WTC11 (cell line): ENCODE data around the gene FOXJ1. TPM values are rescaled to one million over a fixed set of nuclear protein-coding genes. Genes with fewer than 3 reads are reported as not detected.
A peak's percentile ranks its signal among the peaks of the same experiment; 100 is the strongest.

Source experiments
- ATF1 ChIP-seq: sonication (generic); formaldehyde crosslinking; IDR thresholded peaks from 2 replicates; pipeline ENCODE4 v1.8.1; 2023; ENCODE audit warnings: mild to moderate bottlenecking, moderate library complexity, missing genetic modification reagents
- ATF2 ChIP-seq: sonication (generic); formaldehyde crosslinking; IDR thresholded peaks from 2 replicates; pipeline ENCODE4 v1.8.1; 2022; ENCODE audit warnings: low read depth, missing genetic modification reagents, borderline replicate concordance
- ATF3 ChIP-seq: sonication (generic); formaldehyde crosslinking; conservative IDR thresholded peaks from 2 replicates; pipeline ENCODE4 v1.8.1; 2022; ENCODE audit warnings: mild to moderate bottlenecking, missing genetic modification reagents
- CREM ChIP-seq: sonication (generic); formaldehyde crosslinking; IDR thresholded peaks from 2 replicates; pipeline ENCODE4 v1.8.1; 2022; ENCODE audit warnings: mild to moderate bottlenecking, missing genetic modification reagents, moderate library complexity
- E2F4 ChIP-seq: sonication (generic); formaldehyde crosslinking; IDR thresholded peaks from 2 replicates; pipeline ENCODE4 v1.8.1; 2022; ENCODE audit warnings: low read depth, mild to moderate bottlenecking, moderate library complexity, missing genetic modification reagents, borderline replicate concordance
- ESRRA ChIP-seq: sonication (generic); formaldehyde crosslinking; IDR thresholded peaks from 2 replicates; pipeline ENCODE4 v1.8.1; 2022; ENCODE audit warnings: mild to moderate bottlenecking, missing genetic modification reagents, borderline replicate concordance
- ETV6 ChIP-seq: sonication (generic); formaldehyde crosslinking; IDR thresholded peaks from 2 replicates; pipeline ENCODE4 v1.8.1; 2022; ENCODE audit warnings: mild to moderate bottlenecking, missing genetic modification reagents
- FOXP1 ChIP-seq: sonication (generic); formaldehyde crosslinking; IDR thresholded peaks from 2 replicates; pipeline ENCODE4 v1.8.0; 2022; ENCODE audit warnings: missing genetic modification reagents, mild to moderate bottlenecking, moderate library complexity, borderline replicate concordance
- GRHL2 ChIP-seq: fragments of 250-450 bp; sonication (Bioruptor Pico); IDR thresholded peaks from 2 replicates; pipeline ENCODE4 v1.8.0; 2022; ENCODE audit warnings: mild to moderate bottlenecking, moderate library complexity; ENCODE audit not compliant: insufficient replicate concordance, severe bottlenecking
- HMGA2 ChIP-seq: fragments of 250-450 bp; sonication (Bioruptor Pico); IDR thresholded peaks from 2 replicates; pipeline ENCODE4 v1.4.0; 2021; ENCODE audit warnings: mild to moderate bottlenecking, moderate library complexity
- IRF2 ChIP-seq: sonication (generic); formaldehyde crosslinking; IDR thresholded peaks from 2 replicates; pipeline ENCODE4 v1.8.0; 2022; ENCODE audit warnings: low read depth, missing genetic modification reagents, borderline replicate concordance
- NFATC4 ChIP-seq: fragments of 250-450 bp; sonication (Bioruptor Pico); IDR thresholded peaks from 2 replicates; pipeline ENCODE4 v1.9.0; 2021; ENCODE audit warnings: mild to moderate bottlenecking
- NR1H2 ChIP-seq: sonication (generic); formaldehyde crosslinking; IDR thresholded peaks from 2 replicates; pipeline ENCODE4 v1.9.0; 2021; ENCODE audit warnings: mild to moderate bottlenecking, moderate library complexity, missing genetic modification reagents
- PRDM15 ChIP-seq: sonication (generic); formaldehyde crosslinking; IDR thresholded peaks from 2 replicates; pipeline ENCODE4 v1.8.0; 2022; ENCODE audit warnings: missing genetic modification reagents
- PRRX2 ChIP-seq: fragments of 250-450 bp; sonication (Bioruptor Pico); IDR thresholded peaks from 2 replicates; pipeline ENCODE4 v1.8.0; 2021; ENCODE audit warnings: mild to moderate bottlenecking
- RORB ChIP-seq: fragments of 250-450 bp; sonication (Bioruptor Pico); IDR thresholded peaks from 2 replicates; pipeline ENCODE4 v1.9.0; 2021; ENCODE audit warnings: mild to moderate bottlenecking
- SMAD3 ChIP-seq: sonication (generic); formaldehyde crosslinking; IDR thresholded peaks from 2 replicates; pipeline ENCODE4 v1.8.0; 2022; ENCODE audit warnings: missing genetic modification reagents, mild to moderate bottlenecking, borderline replicate concordance
- TCF7 ChIP-seq: sonication (generic); formaldehyde crosslinking; IDR thresholded peaks from 2 replicates; pipeline ENCODE4 v1.8.0; 2022; ENCODE audit warnings: mild to moderate bottlenecking, low read depth, missing genetic modification reagents, moderate library complexity
- ZBTB43 ChIP-seq: sonication (generic); formaldehyde crosslinking; IDR thresholded peaks from 2 replicates; pipeline ENCODE4 v1.8.1; 2023; ENCODE audit warnings: mild to moderate bottlenecking, missing genetic modification reagents
- ZNF219 ChIP-seq: sonication (generic); formaldehyde crosslinking; IDR thresholded peaks from 2 replicates; pipeline ENCODE4 v1.8.0; 2023; ENCODE audit warnings: missing genetic modification reagents, mild to moderate bottlenecking, borderline replicate concordance
- ZNF317 ChIP-seq: sonication (generic); formaldehyde crosslinking; IDR thresholded peaks from 2 replicates; pipeline ENCODE4 v1.8.1; 2023; ENCODE audit warnings: low read depth, mild to moderate bottlenecking, moderate library complexity, missing genetic modification reagents, borderline replicate concordance
- ZNF423 ChIP-seq: fragments of 250-450 bp; sonication (Bioruptor Pico); IDR thresholded peaks from 2 replicates; pipeline ENCODE4 v2.1.2; 2022; ENCODE audit warnings: mild to moderate bottlenecking, moderate library complexity
- total RNA-seq: library from RNA; stranded (reverse); gene quantifications from 3 replicates; pipeline ENCODE4 v1.2.3, GENCODE V29; 2021
- TF ChIP-seq, protein P1 (sequence below): sonication (generic); formaldehyde crosslinking; IDR thresholded peaks from 2 replicates; pipeline ENCODE4 v1.8.1; 2023; ENCODE audit warnings: mild to moderate bottlenecking, moderate library complexity, missing genetic modification reagents
- TF ChIP-seq, protein P2 (sequence below): fragments of 250-450 bp; sonication (Bioruptor Pico); IDR thresholded peaks from 2 replicates; pipeline ENCODE4 v1.9.0; 2021; ENCODE audit warnings: mild to moderate bottlenecking
- TF ChIP-seq, protein P3 (sequence below): fragments of 250-450 bp; sonication (Bioruptor Pico); IDR thresholded peaks from 2 replicates; pipeline ENCODE4 v1.9.0; 2021; ENCODE audit warnings: mild to moderate bottlenecking

FOXJ1 gene
- total RNA-seq, 1 experiment from 2014 or later, result 11.8 TPM

DNA sequence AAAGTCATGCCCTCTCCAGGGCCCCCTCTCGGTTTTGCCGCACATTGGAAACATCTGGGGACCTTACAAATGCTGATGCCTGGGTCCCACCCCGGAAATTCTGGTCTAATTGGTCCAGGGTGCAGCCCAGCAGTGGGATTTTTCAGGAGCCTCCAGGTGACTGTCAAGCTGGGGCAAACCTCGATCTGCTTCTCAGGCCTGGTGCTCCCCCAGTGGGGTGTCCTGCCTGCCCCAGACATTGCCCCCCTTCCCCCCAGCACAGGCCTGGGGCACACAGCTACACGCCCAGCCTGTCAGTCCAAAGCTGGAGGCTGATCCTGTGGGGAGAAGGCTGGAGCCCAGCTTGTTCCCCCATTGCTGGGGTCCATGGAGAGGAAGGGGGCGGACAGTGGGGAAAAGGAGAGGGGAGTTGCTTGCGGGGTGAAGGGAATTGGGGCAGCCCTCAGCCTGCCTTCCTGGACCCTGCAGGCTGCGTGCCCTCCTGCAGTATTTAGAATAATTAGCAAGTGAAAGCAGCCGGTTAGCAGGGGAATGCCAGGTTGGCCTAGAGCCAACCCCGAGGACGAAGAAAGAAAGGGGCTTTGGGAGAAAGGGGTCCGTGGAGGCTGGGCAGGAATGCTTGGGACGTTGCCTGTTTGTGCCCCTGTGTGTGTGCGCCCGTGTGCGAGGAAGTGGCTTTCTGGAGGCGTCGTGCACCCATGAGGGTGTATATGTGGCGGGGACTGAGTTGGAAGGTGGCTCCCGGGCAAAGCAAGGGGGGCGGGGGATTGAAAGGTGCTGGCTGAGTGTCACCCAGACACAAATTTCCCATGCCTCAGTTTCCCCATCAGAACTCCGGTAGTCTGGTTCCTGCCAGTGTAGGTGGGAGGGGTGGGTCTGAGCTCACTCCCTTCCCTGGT, 5.9 kb downstream of the FOXJ1 start (continued):
- no peak for TF ChIP-seq NFATC4 (CRISPR knock-in tag)
- peak; percentile 30; the same call in 1 of the 2 replicates for TF ChIP-seq SMAD3
- TF ChIP-seq, protein P1, sequence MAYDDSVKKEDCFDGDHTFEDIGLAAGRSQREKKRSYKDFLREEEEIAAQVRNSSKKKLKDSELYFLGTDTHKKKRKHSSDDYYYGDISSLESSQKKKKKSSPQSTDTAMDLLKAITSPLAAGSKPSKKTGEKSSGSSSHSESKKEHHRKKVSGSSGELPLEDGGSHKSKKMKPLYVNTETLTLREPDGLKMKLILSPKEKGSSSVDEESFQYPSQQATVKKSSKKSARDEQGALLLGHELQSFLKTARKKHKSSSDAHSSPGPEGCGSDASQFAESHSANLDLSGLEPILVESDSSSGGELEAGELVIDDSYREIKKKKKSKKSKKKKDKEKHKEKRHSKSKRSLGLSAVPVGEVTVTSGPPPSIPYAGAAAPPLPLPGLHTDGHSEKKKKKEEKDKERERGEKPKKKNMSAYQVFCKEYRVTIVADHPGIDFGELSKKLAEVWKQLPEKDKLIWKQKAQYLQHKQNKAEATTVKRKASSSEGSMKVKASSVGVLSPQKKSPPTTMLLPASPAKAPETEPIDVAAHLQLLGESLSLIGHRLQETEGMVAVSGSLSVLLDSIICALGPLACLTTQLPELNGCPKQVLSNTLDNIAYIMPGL (CRISPR knock-in tag), result no peak
- TF ChIP-seq E2F4, result no peak
- no peak for TF ChIP-seq ZNF317 (CRISPR knock-in tag)
- no peak for TF ChIP-seq HMGA2 (CRISPR knock-in tag)
- no peak for TF ChIP-seq IRF2 (CRISPR knock-in tag)
- 0 out of 2 replicates have a peak, but pooled peaks have one; percentile 36 for TF ChIP-seq FOXP1
- no peak for TF ChIP-seq TCF7 (CRISPR knock-in tag)
- no peak for TF ChIP-seq GRHL2 (CRISPR knock-in tag)
- no peak for TF ChIP-seq PRDM15 (CRISPR knock-in tag)
- TF ChIP-seq, protein P2, sequence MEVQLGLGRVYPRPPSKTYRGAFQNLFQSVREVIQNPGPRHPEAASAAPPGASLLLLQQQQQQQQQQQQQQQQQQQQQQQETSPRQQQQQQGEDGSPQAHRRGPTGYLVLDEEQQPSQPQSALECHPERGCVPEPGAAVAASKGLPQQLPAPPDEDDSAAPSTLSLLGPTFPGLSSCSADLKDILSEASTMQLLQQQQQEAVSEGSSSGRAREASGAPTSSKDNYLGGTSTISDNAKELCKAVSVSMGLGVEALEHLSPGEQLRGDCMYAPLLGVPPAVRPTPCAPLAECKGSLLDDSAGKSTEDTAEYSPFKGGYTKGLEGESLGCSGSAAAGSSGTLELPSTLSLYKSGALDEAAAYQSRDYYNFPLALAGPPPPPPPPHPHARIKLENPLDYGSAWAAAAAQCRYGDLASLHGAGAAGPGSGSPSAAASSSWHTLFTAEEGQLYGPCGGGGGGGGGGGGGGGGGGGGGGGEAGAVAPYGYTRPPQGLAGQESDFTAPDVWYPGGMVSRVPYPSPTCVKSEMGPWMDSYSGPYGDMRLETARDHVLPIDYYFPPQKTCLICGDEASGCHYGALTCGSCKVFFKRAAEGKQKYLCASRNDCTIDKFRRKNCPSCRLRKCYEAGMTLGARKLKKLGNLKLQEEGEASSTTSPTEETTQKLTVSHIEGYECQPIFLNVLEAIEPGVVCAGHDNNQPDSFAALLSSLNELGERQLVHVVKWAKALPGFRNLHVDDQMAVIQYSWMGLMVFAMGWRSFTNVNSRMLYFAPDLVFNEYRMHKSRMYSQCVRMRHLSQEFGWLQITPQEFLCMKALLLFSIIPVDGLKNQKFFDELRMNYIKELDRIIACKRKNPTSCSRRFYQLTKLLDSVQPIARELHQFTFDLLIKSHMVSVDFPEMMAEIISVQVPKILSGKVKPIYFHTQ (CRISPR knock-in tag), result no peak
- TF ChIP-seq ESRRA (CRISPR knock-in tag), result no peak
- TF ChIP-seq ATF3, result no peak
- no peak for TF ChIP-seq CREM (CRISPR knock-in tag)
- no peak for TF ChIP-seq ZBTB43 (CRISPR knock-in tag)
- no peak for TF ChIP-seq ATF2
- TF ChIP-seq ATF1 (CRISPR knock-in tag), result no peak
- TF ChIP-seq ZNF423 (CRISPR knock-in tag), result peak; percentile 87
- no peak for TF ChIP-seq RORB
- peak; percentile 56; the same call in 1 of the 2 replicates for TF ChIP-seq ZNF219 (CRISPR knock-in tag)
- no peak for TF ChIP-seq ETV6
- TF ChIP-seq, protein P3, sequence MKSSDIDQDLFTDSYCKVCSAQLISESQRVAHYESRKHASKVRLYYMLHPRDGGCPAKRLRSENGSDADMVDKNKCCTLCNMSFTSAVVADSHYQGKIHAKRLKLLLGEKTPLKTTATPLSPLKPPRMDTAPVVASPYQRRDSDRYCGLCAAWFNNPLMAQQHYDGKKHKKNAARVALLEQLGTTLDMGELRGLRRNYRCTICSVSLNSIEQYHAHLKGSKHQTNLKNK, result no peak
- no peak for TF ChIP-seq PRRX2 (CRISPR knock-in tag)
- TF ChIP-seq NR1H2, result no peak
